ENCODE measurements around the gene CPNE2.

The CPNE2 gene

DNA sequence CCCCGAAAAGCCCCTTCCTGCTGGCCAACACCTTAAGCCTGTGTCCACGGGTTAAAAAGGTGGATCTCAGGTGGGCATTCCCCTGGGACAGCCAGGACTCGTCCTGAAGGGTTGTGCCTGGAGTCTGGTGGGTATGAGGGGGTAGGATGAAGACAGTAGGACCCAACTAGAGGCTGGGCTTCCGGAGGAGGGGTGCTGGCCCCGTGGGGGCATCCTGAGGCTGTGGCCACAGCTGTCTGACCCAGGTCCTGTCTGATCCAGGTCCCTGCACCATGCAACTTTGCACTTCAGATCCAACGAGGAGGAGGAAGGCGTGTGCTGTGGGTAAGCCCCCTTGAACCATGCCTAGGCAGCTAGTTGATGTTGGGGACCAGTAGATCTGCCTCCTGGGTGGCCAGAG, 37.6 kb upstream of the CPNE2 start:
- H3K4me1 ChIP-seq (ENCODE audit: insufficient read depth, low read length, severe bottlenecking): no peaks in the 10 kb centered on the region
- no peak overlapping the region for H3K9ac ChIP-seq (ENCODE audit: low read length)
- no peaks in the 10 kb centered on the region for H4K20me1 ChIP-seq (ENCODE audit: insufficient read depth, low read length)
- H3K9me3 ChIP-seq (ENCODE audit: low read length): no peaks in the 10 kb centered on the region
- no peaks in the 10 kb centered on the region for H3K36me3 ChIP-seq (ENCODE audit: insufficient read depth, low read length)
- no peaks in the 10 kb centered on the region for H3K27me3 ChIP-seq (ENCODE audit: insufficient read depth, low read length)
- no peak overlapping the region for H3K4me2 ChIP-seq (ENCODE audit: low read length)
- no peaks in the 10 kb centered on the region for H3F3A ChIP-seq (ENCODE audit: insufficient read depth, low read length)
- H2AFZ ChIP-seq (ENCODE audit: low read length): no peak overlapping the region
- no peaks in the 10 kb centered on the region for H3K9me2 ChIP-seq (ENCODE audit: low read depth, low read length)
- H3K79me2 ChIP-seq (ENCODE audit: insufficient read depth, low read length): no peaks in the 10 kb centered on the region
- H3K4me3 ChIP-seq (ENCODE audit: low read depth, low read length, poor library complexity, severe bottlenecking): no peak overlapping the region
- no peak overlapping the region for H3K27ac ChIP-seq (ENCODE audit: low read depth, low read length, poor library complexity, severe bottlenecking)
- TF ChIP-seq EZH2 (IDR thresholded peaks at IDR 0.05; ENCODE audit: borderline replicate concordance, low read length): no peak
- TF ChIP-seq, protein P1, sequence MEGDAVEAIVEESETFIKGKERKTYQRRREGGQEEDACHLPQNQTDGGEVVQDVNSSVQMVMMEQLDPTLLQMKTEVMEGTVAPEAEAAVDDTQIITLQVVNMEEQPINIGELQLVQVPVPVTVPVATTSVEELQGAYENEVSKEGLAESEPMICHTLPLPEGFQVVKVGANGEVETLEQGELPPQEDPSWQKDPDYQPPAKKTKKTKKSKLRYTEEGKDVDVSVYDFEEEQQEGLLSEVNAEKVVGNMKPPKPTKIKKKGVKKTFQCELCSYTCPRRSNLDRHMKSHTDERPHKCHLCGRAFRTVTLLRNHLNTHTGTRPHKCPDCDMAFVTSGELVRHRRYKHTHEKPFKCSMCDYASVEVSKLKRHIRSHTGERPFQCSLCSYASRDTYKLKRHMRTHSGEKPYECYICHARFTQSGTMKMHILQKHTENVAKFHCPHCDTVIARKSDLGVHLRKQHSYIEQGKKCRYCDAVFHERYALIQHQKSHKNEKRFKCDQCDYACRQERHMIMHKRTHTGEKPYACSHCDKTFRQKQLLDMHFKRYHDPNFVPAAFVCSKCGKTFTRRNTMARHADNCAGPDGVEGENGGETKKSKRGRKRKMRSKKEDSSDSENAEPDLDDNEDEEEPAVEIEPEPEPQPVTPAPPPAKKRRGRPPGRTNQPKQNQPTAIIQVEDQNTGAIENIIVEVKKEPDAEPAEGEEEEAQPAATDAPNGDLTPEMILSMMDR (IDR thresholded peaks at IDR 0.05; ENCODE audit: low read length): no peak

DNA sequence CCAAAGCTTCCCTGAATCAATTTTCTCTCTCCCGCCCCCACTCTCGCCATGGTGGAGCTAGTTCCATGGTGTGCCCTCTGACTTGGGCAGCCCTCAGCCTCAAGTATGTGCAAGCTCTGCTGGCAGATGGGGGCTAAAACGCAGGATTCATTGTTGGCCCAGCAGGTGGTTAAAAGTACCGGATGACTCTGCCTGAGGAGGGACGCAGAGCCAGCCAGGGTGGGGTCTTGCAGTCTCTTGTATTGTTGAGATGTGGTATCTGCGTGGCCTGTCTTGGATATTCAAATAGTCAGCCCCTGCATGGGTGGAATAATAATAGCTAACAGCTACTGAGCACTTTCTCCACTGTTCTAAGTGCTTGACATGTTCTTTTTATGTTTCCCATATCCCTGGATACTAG, 36.7 kb upstream of the CPNE2 start:
- Histone ChIP-seq H3K9me2 (ENCODE audit: low read depth, low read length) (no peaks in the 10 kb centered on the region), H3F3A (ENCODE audit: insufficient read depth, low read length) (no peaks in the 10 kb centered on the region), H4K20me1 (ENCODE audit: insufficient read depth, low read length) (no peaks in the 10 kb centered on the region), H3K79me2 (ENCODE audit: insufficient read depth, low read length) (no peaks in the 10 kb centered on the region), H3K4me2 (ENCODE audit: low read length) (no peak overlapping the region), H3K9ac (ENCODE audit: low read length) (no peak overlapping the region), H3K9me3 (ENCODE audit: low read length) (no peaks in the 10 kb centered on the region), H2AFZ (ENCODE audit: low read length) (no peak overlapping the region), H3K4me1 (ENCODE audit: insufficient read depth, low read length, severe bottlenecking) (no peaks in the 10 kb centered on the region), H3K36me3 (ENCODE audit: insufficient read depth, low read length) (no peaks in the 10 kb centered on the region), H3K4me3 (ENCODE audit: low read depth, low read length, poor library complexity, severe bottlenecking) (no peak overlapping the region), H3K27me3 (ENCODE audit: insufficient read depth, low read length) (no peaks in the 10 kb centered on the region), H3K27ac (ENCODE audit: low read depth, low read length, poor library complexity, severe bottlenecking) (no peak overlapping the region)
- no peak for TF ChIP-seq EZH2 (IDR thresholded peaks at IDR 0.05; ENCODE audit: borderline replicate concordance, low read length)
- TF ChIP-seq, protein P1 (IDR thresholded peaks at IDR 0.05; ENCODE audit: low read length): no peak

DNA sequence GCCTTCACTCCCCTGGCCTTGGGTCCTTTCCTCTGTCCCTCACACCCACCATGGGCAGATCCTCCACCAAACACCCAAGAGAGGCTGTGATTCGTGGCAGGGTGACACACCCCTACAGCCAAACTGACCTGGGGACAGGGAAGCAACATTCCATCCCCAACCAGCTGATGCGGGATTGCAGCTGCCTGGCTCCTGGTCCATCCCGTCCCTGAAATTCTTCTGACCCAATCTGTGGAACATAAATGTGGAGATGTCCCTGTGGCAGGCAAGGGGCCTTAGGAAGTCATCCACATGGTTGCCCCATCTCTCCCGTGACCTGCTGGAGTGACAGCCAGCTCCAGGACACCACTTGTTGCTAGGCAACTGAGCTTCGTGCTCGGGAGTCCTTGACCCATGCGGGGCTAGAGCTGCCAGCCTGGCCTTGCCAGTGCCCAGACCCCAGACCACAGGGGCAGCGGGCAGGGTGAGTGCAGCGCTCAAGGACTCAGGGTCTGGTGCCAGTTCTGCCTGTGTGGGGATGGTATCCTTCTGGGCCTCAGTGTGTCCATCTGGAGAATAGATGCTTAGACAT, 34.0 kb upstream of the CPNE2 start:
- Histone ChIP-seq H4K20me1 (ENCODE audit: insufficient read depth, low read length) (no peaks in the 10 kb centered on the region), H3K27me3 (ENCODE audit: insufficient read depth, low read length) (no peaks in the 10 kb centered on the region), H3K36me3 (ENCODE audit: insufficient read depth, low read length) (no peaks in the 10 kb centered on the region), H3K9ac (ENCODE audit: low read length) (no peak overlapping the region), H3K9me2 (ENCODE audit: low read depth, low read length) (no peaks in the 10 kb centered on the region), H3F3A (ENCODE audit: insufficient read depth, low read length) (no peaks in the 10 kb centered on the region), H3K4me3 (ENCODE audit: low read depth, low read length, poor library complexity, severe bottlenecking) (no peak overlapping the region), H3K9me3 (ENCODE audit: low read length) (no peaks in the 10 kb centered on the region), H3K27ac (ENCODE audit: low read depth, low read length, poor library complexity, severe bottlenecking) (no peak overlapping the region), H3K4me2 (ENCODE audit: low read length) (no peak overlapping the region), H3K4me1 (ENCODE audit: insufficient read depth, low read length, severe bottlenecking) (no peaks in the 10 kb centered on the region), H2AFZ (ENCODE audit: low read length) (no peak overlapping the region), H3K79me2 (ENCODE audit: insufficient read depth, low read length) (no peaks in the 10 kb centered on the region)
- TF ChIP-seq EZH2 (IDR thresholded peaks at IDR 0.05; ENCODE audit: borderline replicate concordance, low read length): no peak
- TF ChIP-seq, protein P1 (IDR thresholded peaks at IDR 0.05; ENCODE audit: low read length): no peak

All from OCI-LY1 (cell line).